Endothelial cell (in vitro differentiated cells): Measurements from ENCODE around the gene OLFM4. TPM values are rescaled to one million over a fixed set of nuclear protein-coding genes. Genes with fewer than 3 reads are reported as not detected.

Experiments
- DNase-seq: peaks from one replicate; pipeline ENCODE4 v3.0.0; 2021; ENCODE audit warnings: low spot score
- H3K27ac Mint-ChIP-seq: one replicate; pipeline ENCODE4 v1.8.0; 2021; ENCODE audit warnings: mixed read lengths, inconsistent platforms; ENCODE audit not compliant: unreplicated experiment
- H3K27me3 Mint-ChIP-seq: one replicate; pipeline ENCODE4 v1.8.0; 2021; ENCODE audit warnings: mild to moderate bottlenecking, moderate library complexity, mixed read lengths, inconsistent platforms; ENCODE audit not compliant: unreplicated experiment
- H3K36me3 Mint-ChIP-seq: one replicate; pipeline ENCODE4 v1.8.0; 2021; ENCODE audit warnings: mild to moderate bottlenecking, low read depth, mixed read lengths, inconsistent platforms; ENCODE audit not compliant: unreplicated experiment
- H3K4me1 Mint-ChIP-seq: one replicate; pipeline ENCODE4 v1.8.0; 2021; ENCODE audit warnings: mild to moderate bottlenecking, mixed read lengths, inconsistent platforms; ENCODE audit not compliant: unreplicated experiment
- H3K4me3 Mint-ChIP-seq: one replicate; pipeline ENCODE4 v1.8.0; 2021; ENCODE audit warnings: mild to moderate bottlenecking, mixed read lengths, inconsistent platforms; ENCODE audit not compliant: unreplicated experiment
- H3K9me3 Mint-ChIP-seq: one replicate; pipeline ENCODE4 v1.8.0; 2021; ENCODE audit warnings: mixed read lengths, inconsistent platforms; ENCODE audit not compliant: unreplicated experiment
- CTCF ChIP-seq: fragments of 200-600 bp; sonication (generic); IDR thresholded peaks from one replicate; pipeline ENCODE4 v1.5.0; 2021; ENCODE audit warnings: antibody characterized with exemption; ENCODE audit not compliant: unreplicated experiment
- total RNA-seq: library from RNA; stranded (reverse); fragmentation: NEBNext Ultra II Directional; extraction: Animal tissue kit (Norgen Biotek cat#: 25700); gene quantifications from one replicate; pipeline ENCODE4 v1.2.1, GENCODE V29; 2021; ENCODE audit not compliant: unreplicated experiment

Gene OLFM4
- total RNA-seq, 1 donor from 2014 or later: not detected

- no peak for DNase-seq
- peaks cover 3% of the 10 kb centered on the region for H3K36me3 Mint-ChIP-seq
- H3K27ac Mint-ChIP-seq: no peak overlapping the region
- H3K4me1 Mint-ChIP-seq: no peaks in the 10 kb centered on the region
- no peaks in the 10 kb centered on the region for H3K9me3 Mint-ChIP-seq
- H3K27me3 Mint-ChIP-seq: peaks cover 6% of the 10 kb centered on the region
- no peak for TF ChIP-seq CTCF
- H3K4me3 Mint-ChIP-seq: no peak overlapping the region
Observed at GRCh38 chr13:53074114-53074513, 45.5 kb downstream of the OLFM4 start.

GRCh38 chr13:53075356-53076041, 46.9 kb downstream of the OLFM4 start:
- TF ChIP-seq CTCF: no peak
- Mint-ChIP-seq H3K4me1 (no peaks in the 10 kb centered on the region), H3K4me3 (no peak overlapping the region), H3K27me3 (peaks cover 5% of the 10 kb centered on the region), H3K27ac (no peak overlapping the region), H3K9me3 (no peaks in the 10 kb centered on the region), H3K36me3 (peaks cover 3% of the 10 kb centered on the region)
- no peak for DNase-seq

- H3K36me3 Mint-ChIP-seq: peaks cover 3% of the 10 kb centered on the region
- H3K27ac Mint-ChIP-seq: no peak overlapping the region
- H3K4me1 Mint-ChIP-seq: no peaks in the 10 kb centered on the region
- no peak for TF ChIP-seq CTCF
- DNase-seq: no peak
- H3K4me3 Mint-ChIP-seq: no peak overlapping the region
- H3K27me3 Mint-ChIP-seq: peaks cover 5% of the 10 kb centered on the region
- no peaks in the 10 kb centered on the region for H3K9me3 Mint-ChIP-seq
Observed at GRCh38 chr13:53079691-53080090, 51.1 kb downstream of the OLFM4 start.

- no peak for TF ChIP-seq CTCF
- H3K9me3 Mint-ChIP-seq: no peaks in the 10 kb centered on the region
- no peak overlapping the region for H3K4me3 Mint-ChIP-seq
- peaks cover 2% of the 10 kb centered on the region for H3K27me3 Mint-ChIP-seq
- H3K4me1 Mint-ChIP-seq: no peaks in the 10 kb centered on the region
- DNase-seq: no peak
- no peak overlapping the region for H3K27ac Mint-ChIP-seq
- H3K36me3 Mint-ChIP-seq: no peaks in the 10 kb centered on the region
Observed at GRCh38 chr13:53088871-53089270, 60.3 kb downstream of the OLFM4 start.

- Mint-ChIP-seq H3K27ac (no peak overlapping the region), H3K9me3 (no peaks in the 10 kb centered on the region), H3K36me3 (no peaks in the 10 kb centered on the region), H3K4me3 (no peak overlapping the region), H3K4me1 (no peaks in the 10 kb centered on the region), H3K27me3 (peaks cover 2% of the 10 kb centered on the region)
- no peak for TF ChIP-seq CTCF
- no peak for DNase-seq
Observed at GRCh38 chr13:53089951-53090350, 61.3 kb downstream of the OLFM4 start.
